ENCODE data around the gene PRKG1.
"Not testable (repeated sequence)": the region's sequence is repeated elsewhere in the genome, so short reads cannot be mapped to it uniquely, and the experiment has no call there.

Gene PRKG1

DNA sequence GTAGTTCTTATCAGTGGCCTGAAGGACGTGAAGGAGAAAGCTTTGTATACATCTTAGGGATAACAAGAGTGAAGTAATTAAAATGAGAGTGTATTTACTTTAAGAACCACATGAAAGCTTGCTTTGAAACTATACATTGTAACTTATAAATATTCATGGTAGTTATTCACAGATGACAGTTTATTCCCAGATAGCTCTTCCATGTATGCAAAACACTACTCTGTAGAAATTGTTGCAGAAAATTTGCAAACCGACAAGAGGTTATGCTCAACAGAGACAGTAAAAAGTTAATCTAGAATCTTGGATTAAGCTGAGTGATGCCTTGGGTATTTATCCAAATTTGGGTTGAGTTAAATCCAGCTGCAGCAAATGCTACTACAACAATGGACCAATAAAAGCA, 301.5 kb downstream of the PRKG1 start:
- Histone ChIP-seq H3K27me3 (ENCODE audit: control insufficient read depth in 5 of 5, insufficient read depth in 4 of 5, low read length in 5 of 5) (no peaks in the 10 kb centered on the region), H3K4me3 (ENCODE audit: low read depth in 1 of 5, low read length in 5 of 5) (no peak overlapping the region), H3K27ac (ENCODE audit: low read depth, low read length) (no peak overlapping the region), H3K4me1 (ENCODE audit: control insufficient read depth in 5 of 5, insufficient read depth in 5 of 5, low read length in 5 of 5) (no peaks in the 10 kb centered on the region), H3K9ac (ENCODE audit: low read length in 5 of 5) (no peak overlapping the region), H3K36me3 (ENCODE audit: control insufficient read depth in 5 of 5, insufficient read depth in 5 of 5, low read length in 5 of 5) (no peaks in the 10 kb centered on the region), H3K9me3 (ENCODE audit: control insufficient read depth in 5 of 5, low read length in 5 of 5) (no peaks in the 10 kb centered on the region)

DNA sequence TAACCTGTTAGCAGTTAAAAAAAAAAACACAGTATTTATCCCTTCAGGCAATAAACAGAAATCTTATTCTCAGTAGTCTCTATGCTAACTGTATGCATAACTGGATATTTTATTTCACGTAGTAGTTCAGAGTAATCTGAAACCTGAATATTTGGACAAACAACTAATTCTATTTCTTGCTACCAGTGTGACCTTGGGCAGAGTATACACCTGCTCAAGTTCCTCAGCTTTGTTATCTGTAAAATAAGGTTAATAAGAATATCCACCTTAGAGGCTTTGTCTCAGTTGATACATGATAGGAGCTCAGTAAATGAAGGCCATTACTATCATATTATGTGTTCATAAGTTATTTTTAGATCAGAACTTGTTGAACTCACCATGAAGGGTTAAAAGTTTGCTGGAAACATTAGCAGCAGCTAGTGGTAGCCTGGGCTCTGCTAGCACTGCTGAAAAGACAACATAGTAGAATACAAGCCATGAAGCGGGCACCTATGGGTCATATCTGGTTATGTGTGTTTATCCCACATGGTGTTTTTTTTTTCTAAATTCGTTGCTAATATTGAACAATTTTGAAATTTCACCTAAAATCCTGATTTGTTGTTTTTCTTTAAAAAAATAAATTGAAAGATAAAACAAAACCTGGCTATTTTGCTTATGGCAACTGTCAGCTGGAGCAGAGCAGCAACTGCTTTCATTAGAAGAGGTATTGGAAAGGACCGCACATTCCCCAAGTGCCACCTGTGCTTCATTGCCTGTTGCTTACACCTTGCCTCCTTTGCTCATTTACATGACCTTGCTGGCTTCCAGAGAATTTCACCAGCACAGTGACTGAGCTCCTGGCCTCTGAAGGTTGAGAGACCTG, 303.0 kb downstream of the PRKG1 start:
- no peaks in the 10 kb centered on the region for H3K4me1 ChIP-seq (ENCODE audit: control insufficient read depth in 5 of 5, insufficient read depth in 5 of 5, low read length in 5 of 5)
- no peak overlapping the region for H3K27ac ChIP-seq (ENCODE audit: low read depth, low read length)
- H3K36me3 ChIP-seq (ENCODE audit: control insufficient read depth in 5 of 5, insufficient read depth in 5 of 5, low read length in 5 of 5) = no peaks in the 10 kb centered on the region
- H3K4me3 ChIP-seq (ENCODE audit: low read depth in 1 of 5, low read length in 5 of 5) = no peak overlapping the region
- no peaks in the 10 kb centered on the region for H3K27me3 ChIP-seq (ENCODE audit: control insufficient read depth in 5 of 5, insufficient read depth in 4 of 5, low read length in 5 of 5)
- H3K9ac ChIP-seq (ENCODE audit: low read length in 5 of 5) = no peak overlapping the region
- H3K9me3 ChIP-seq (ENCODE audit: control insufficient read depth in 5 of 5, low read length in 5 of 5) = no peaks in the 10 kb centered on the region

DNA sequence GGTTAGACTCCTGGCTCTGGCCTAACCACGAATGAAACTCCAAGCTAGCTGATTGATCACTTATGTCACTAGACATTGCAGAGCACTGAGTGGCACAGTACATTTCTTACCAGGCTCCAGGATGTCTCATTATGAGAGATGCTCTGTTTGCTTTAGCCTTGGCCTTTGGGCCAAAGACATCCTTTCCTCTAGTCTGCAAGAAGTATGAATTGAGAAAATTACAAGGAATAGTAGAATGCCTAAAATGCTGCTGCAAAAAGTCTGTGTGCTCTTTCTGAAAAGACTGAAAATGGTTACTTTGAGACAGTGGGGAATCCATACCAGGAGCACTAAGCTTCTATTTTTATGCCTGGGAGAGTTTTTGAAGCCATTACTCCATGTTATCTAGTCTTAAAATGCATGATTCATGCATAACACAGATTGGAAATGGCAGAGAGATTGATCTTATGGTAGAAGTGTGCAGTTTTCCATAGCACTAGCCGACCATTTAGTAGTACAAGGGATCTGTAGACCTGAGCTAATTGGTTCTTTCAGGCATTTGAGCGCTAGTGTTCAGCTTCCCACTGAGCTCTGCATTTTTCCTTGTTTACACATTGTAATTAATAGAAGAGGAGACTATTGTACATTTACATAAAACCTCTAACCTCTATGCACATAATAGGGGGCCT, 303.8 kb downstream of the PRKG1 start:
- Histone ChIP-seq H3K9me3 (ENCODE audit: control insufficient read depth in 5 of 5, low read length in 5 of 5) (no peaks in the 10 kb centered on the region), H3K27me3 (ENCODE audit: control insufficient read depth in 5 of 5, insufficient read depth in 4 of 5, low read length in 5 of 5) (no peaks in the 10 kb centered on the region), H3K4me1 (ENCODE audit: control insufficient read depth in 5 of 5, insufficient read depth in 5 of 5, low read length in 5 of 5) (no peaks in the 10 kb centered on the region), H3K36me3 (ENCODE audit: control insufficient read depth in 5 of 5, insufficient read depth in 5 of 5, low read length in 5 of 5) (no peaks in the 10 kb centered on the region), H3K27ac (ENCODE audit: low read depth, low read length) (no peak overlapping the region), H3K9ac (ENCODE audit: low read length in 5 of 5) (no peak overlapping the region), H3K4me3 (ENCODE audit: low read depth in 1 of 5, low read length in 5 of 5) (no peak overlapping the region)

DNA sequence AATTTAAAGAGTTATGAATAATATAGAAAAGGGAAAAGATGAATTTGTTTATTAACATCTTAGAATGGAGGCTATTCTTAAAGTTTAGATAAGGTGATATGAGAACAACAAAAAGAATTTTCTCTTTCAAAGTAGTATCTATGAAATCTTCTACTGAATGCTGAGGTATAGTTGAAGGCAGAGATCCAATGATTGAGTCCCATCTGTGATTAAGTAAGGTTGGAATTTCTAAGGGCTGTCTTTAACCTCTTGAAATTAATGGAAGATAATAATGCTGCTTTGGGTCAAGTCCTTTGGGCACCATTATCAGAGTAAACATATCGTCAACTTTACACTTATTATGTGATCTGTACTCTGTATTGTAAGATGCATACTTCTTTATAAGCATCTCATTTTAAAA, 307.9 kb downstream of the PRKG1 start:
- H3K4me3 ChIP-seq (ENCODE audit: low read depth in 1 of 5, low read length in 5 of 5) = no peak overlapping the region
- no peak overlapping the region for H3K9ac ChIP-seq (ENCODE audit: low read length in 5 of 5)
- no peaks in the 10 kb centered on the region for H3K4me1 ChIP-seq (ENCODE audit: control insufficient read depth in 5 of 5, insufficient read depth in 5 of 5, low read length in 5 of 5)
- H3K9me3 ChIP-seq (ENCODE audit: control insufficient read depth in 5 of 5, low read length in 5 of 5) = no peaks in the 10 kb centered on the region
- no peaks in the 10 kb centered on the region for H3K27me3 ChIP-seq (ENCODE audit: control insufficient read depth in 5 of 5, insufficient read depth in 4 of 5, low read length in 5 of 5)
- no peak overlapping the region for H3K27ac ChIP-seq (ENCODE audit: low read depth, low read length)
- no peaks in the 10 kb centered on the region for H3K36me3 ChIP-seq (ENCODE audit: control insufficient read depth in 5 of 5, insufficient read depth in 5 of 5, low read length in 5 of 5)

DNA sequence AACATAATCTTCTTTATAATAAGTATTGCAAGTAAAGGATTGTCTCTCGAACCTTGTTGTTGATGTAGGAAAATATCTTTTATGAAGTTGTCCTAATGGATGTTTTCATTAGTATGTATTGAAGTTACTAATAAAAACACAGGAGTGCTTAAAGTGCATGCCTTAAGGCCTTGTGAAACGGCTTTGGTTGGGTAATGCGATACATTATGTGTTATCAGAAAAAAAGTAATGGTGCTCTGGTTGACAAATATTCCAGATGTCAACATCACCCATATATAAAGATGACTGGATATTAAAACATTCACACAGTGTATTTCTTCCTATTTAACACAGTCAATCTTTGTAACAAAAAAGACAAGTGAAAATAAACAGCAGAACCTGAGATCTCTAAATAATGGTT, 310.7 kb downstream of the PRKG1 start:
- no peak overlapping the region for H3K4me3 ChIP-seq (ENCODE audit: low read depth in 1 of 5, low read length in 5 of 5)
- no peaks in the 10 kb centered on the region for H3K27me3 ChIP-seq (ENCODE audit: control insufficient read depth in 5 of 5, insufficient read depth in 4 of 5, low read length in 5 of 5)
- H3K27ac ChIP-seq (ENCODE audit: low read depth, low read length) = no peak overlapping the region
- H3K36me3 ChIP-seq (ENCODE audit: control insufficient read depth in 5 of 5, insufficient read depth in 5 of 5, low read length in 5 of 5) = no peaks in the 10 kb centered on the region
- H3K9ac ChIP-seq (ENCODE audit: low read length in 5 of 5) = no peak overlapping the region
- no peaks in the 10 kb centered on the region for H3K4me1 ChIP-seq (ENCODE audit: control insufficient read depth in 5 of 5, insufficient read depth in 5 of 5, low read length in 5 of 5)
- no peaks in the 10 kb centered on the region for H3K9me3 ChIP-seq (ENCODE audit: control insufficient read depth in 5 of 5, low read length in 5 of 5)

DNA sequence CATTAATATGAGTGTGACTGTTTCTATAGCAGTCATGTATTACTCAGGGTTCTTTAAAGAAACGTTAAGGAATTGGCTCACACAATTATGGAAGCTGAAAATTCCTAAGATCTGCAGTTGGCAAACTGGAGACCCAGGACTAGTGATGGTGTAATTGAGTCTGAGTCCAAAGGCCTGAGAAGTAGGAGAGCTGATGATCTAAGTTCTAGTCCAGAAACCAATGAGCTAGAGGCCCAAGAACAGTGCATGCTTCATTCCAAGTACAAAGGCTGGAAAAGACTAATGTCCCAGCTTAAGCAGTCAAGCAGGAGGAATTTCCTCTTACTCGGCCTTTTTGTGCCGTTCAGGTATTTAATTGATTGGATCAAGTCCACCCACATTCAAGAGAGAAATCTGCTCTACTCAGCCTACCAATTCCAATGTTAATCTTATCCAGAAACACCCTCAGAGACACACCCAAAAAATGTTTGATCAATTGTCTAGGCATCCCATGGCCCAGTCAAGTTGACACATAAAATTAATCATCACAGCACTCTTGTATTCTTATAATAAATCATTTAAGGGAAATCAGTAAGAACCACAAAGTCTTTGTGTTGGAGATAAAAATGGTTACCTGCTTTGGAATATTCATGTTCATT, 312.1 kb downstream of the PRKG1 start:
- Histone ChIP-seq H3K9me3 (ENCODE audit: control insufficient read depth in 5 of 5, low read length in 5 of 5) (no peaks in the 10 kb centered on the region), H3K9ac (ENCODE audit: low read length in 5 of 5) (no peak overlapping the region), H3K27ac (ENCODE audit: low read depth, low read length) (no peak overlapping the region), H3K36me3 (ENCODE audit: control insufficient read depth in 5 of 5, insufficient read depth in 5 of 5, low read length in 5 of 5) (no peaks in the 10 kb centered on the region), H3K4me3 (ENCODE audit: low read depth in 1 of 5, low read length in 5 of 5) (no peak overlapping the region), H3K4me1 (ENCODE audit: control insufficient read depth in 5 of 5, insufficient read depth in 5 of 5, low read length in 5 of 5) (no peaks in the 10 kb centered on the region), H3K27me3 (ENCODE audit: control insufficient read depth in 5 of 5, insufficient read depth in 4 of 5, low read length in 5 of 5) (no peaks in the 10 kb centered on the region)

DNA sequence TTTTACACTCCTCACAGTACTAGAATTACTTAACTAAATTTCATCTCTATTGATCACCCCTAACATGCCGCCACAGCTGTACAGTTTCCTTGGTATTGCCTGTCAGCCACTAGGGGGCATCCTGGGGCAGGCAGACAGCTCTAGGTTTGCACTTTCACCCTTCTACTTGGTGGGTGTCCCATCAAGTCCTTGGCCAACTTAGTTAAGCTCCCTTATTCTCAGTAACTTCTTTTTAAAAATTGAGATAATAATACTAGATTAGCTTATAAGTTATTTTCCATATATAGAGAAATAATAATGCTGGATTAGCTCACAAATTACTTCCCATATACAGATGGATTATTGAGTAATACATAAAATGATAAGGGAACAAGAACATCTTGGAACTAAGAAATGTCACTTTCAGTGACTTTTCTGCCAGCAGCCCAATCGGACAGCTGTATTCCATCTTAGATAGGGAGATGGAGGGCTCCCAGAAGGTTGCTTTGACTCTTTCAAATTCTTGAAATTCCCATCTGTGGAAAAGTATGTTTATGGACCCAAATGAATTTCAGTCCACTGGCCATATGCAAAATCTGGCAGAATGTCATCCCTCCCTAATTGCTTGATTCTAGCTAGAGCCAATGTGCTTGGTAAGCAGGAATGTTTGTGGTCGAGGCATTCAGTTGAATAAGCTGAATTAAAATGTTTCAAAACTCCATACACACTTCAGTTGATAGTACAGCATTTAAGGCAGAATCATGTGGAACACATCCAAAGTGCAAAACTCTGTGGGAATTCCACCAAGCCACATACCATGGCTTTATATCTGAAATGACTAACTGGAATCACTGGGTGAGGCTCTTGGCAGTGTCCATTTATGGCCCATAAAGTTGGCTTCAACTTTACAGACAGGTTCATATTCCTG, 315.4 kb downstream of the PRKG1 start:
- Histone ChIP-seq H3K4me3 (ENCODE audit: low read depth in 1 of 5, low read length in 5 of 5) (no peak overlapping the region), H3K27ac (ENCODE audit: low read depth, low read length) (no peak overlapping the region), H3K27me3 (ENCODE audit: control insufficient read depth in 5 of 5, insufficient read depth in 4 of 5, low read length in 5 of 5) (no peaks in the 10 kb centered on the region), H3K9me3 (ENCODE audit: control insufficient read depth in 5 of 5, low read length in 5 of 5) (no peaks in the 10 kb centered on the region), H3K4me1 (ENCODE audit: control insufficient read depth in 5 of 5, insufficient read depth in 5 of 5, low read length in 5 of 5) (no peaks in the 10 kb centered on the region), H3K36me3 (ENCODE audit: control insufficient read depth in 5 of 5, insufficient read depth in 5 of 5, low read length in 5 of 5) (no peaks in the 10 kb centered on the region), H3K9ac (ENCODE audit: low read length in 5 of 5) (no peak overlapping the region)

- not testable (repeated sequence) for H3K9ac ChIP-seq (ENCODE audit: low read length in 5 of 5); H3K27ac ChIP-seq (ENCODE audit: low read depth, low read length); H3K27me3 ChIP-seq (ENCODE audit: control insufficient read depth in 5 of 5, insufficient read depth in 4 of 5, low read length in 5 of 5); H3K9me3 ChIP-seq (ENCODE audit: control insufficient read depth in 5 of 5, low read length in 5 of 5); H3K4me3 ChIP-seq (ENCODE audit: low read depth in 1 of 5, low read length in 5 of 5); H3K4me1 ChIP-seq (ENCODE audit: control insufficient read depth in 5 of 5, insufficient read depth in 5 of 5, low read length in 5 of 5); H3K36me3 ChIP-seq (ENCODE audit: control insufficient read depth in 5 of 5, insufficient read depth in 5 of 5, low read length in 5 of 5)
Measured at GRCh38 chr10:51393006-51393405, 318.7 kb downstream of the PRKG1 start.

DNA sequence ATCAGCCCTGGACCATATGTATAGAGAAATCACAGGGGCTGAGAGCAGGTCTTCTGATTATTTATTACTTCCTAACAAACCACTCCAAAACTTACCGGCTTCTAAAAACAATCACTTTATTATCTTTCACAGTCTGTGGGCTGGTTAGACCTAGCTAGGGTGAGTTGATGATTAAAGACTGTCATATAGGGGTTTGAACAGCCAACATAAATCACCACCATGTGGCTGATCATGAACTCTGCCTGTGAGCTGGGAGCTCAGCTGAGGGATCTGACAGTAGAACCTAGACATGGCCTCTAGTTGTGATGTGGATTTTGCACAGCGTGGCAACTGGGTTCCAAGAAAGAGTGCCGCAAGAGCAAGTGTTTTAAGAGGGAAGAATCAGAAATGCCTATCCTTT, 319.8 kb downstream of the PRKG1 start:
- Histone ChIP-seq H3K27ac (ENCODE audit: low read depth, low read length) (no peak overlapping the region), H3K4me1 (ENCODE audit: control insufficient read depth in 5 of 5, insufficient read depth in 5 of 5, low read length in 5 of 5) (peaks cover 0 to 13% (median 8%) of the 10 kb centered on the region in 5 donors), H3K36me3 (ENCODE audit: control insufficient read depth in 5 of 5, insufficient read depth in 5 of 5, low read length in 5 of 5) (no peaks in the 10 kb centered on the region), H3K9ac (ENCODE audit: low read length in 5 of 5) (no peak overlapping the region), H3K9me3 (ENCODE audit: control insufficient read depth in 5 of 5, low read length in 5 of 5) (no peaks in the 10 kb centered on the region), H3K4me3 (ENCODE audit: low read depth in 1 of 5, low read length in 5 of 5) (no peak overlapping the region), H3K27me3 (ENCODE audit: control insufficient read depth in 5 of 5, insufficient read depth in 4 of 5, low read length in 5 of 5) (no peaks in the 10 kb centered on the region)

Data from subcutaneous abdominal adipose tissue (tissue), 5 donors.